Measurements from ENCODE around the gene TCF21. TPM values are rescaled to one million over a fixed set of nuclear protein-coding genes. Genes with fewer than 3 reads are reported as not detected.
"Not testable (repeated sequence)": the region's sequence is repeated elsewhere in the genome, so short reads cannot be mapped to it uniquely, and the experiment has no call there.

Gene TCF21
- polyA plus RNA-seq (ENCODE audit: insufficient read length), result not detected

- DNase-seq (ENCODE audit: low read depth), result no peak
Measured at GRCh38 chr6:133888929-133889556, at the start of gene TCF21. TSS of gene TCF21 (plus strand) at chr6:133889113. CDS start at chr6:133889398, 285 bp downstream.

- DNase-seq (ENCODE audit: low read depth), result no peak
Measured at GRCh38 chr6:133841176-133841575, 47.7 kb upstream of the TCF21 start.

GRCh38 chr6:133843098-133843497 lies 45.8 kb upstream of the TCF21 start:
- no peak for DNase-seq (ENCODE audit: low read depth)

- no peak for DNase-seq (ENCODE audit: low read depth)
Measured at GRCh38 chr6:133844709-133845108, 44.2 kb upstream of the TCF21 start.

GRCh38 chr6:133854041-133854363 lies 34.9 kb upstream of the TCF21 start:
- no peak for DNase-seq (ENCODE audit: low read depth)

- DNase-seq (ENCODE audit: low read depth), result no peak
Measured at GRCh38 chr6:133854364-133855275, 34.3 kb upstream of the TCF21 start.

GRCh38 chr6:133855276-133855990 lies 33.5 kb upstream of the TCF21 start:
- no peak for DNase-seq (ENCODE audit: low read depth)

GRCh38 chr6:133855991-133856370 lies 32.9 kb upstream of the TCF21 start:
- no peak for DNase-seq (ENCODE audit: low read depth)

- no peak for DNase-seq (ENCODE audit: low read depth)
Measured at GRCh38 chr6:133856911-133857310, 32.0 kb upstream of the TCF21 start.

- DNase-seq (ENCODE audit: low read depth), result no peak
Measured at GRCh38 chr6:133857696-133858095, 31.2 kb upstream of the TCF21 start.

GRCh38 chr6:133861337-133861736 lies 27.6 kb upstream of the TCF21 start:
- not testable (repeated sequence) for DNase-seq (ENCODE audit: low read depth)

- DNase-seq (ENCODE audit: low read depth), result no peak
Measured at GRCh38 chr6:133863228-133863627, 25.7 kb upstream of the TCF21 start.

GRCh38 chr6:133865680-133866079 lies 23.2 kb upstream of the TCF21 start:
- DNase-seq (ENCODE audit: low read depth), result no peak

- DNase-seq (ENCODE audit: low read depth), result no peak
Measured at GRCh38 chr6:133871131-133871530, 17.8 kb upstream of the TCF21 start.

- DNase-seq (ENCODE audit: low read depth), result no peak
Measured at GRCh38 chr6:133873538-133873937, 15.4 kb upstream of the TCF21 start.

- DNase-seq (ENCODE audit: low read depth), result no peak
Measured at GRCh38 chr6:133877116-133877515, 11.8 kb upstream of the TCF21 start.

- no peak for DNase-seq (ENCODE audit: low read depth)
Measured at GRCh38 chr6:133880006-133880405, 8.9 kb upstream of the TCF21 start.

- DNase-seq (ENCODE audit: low read depth), result no peak
Measured at GRCh38 chr6:133880896-133881295, 8.0 kb upstream of the TCF21 start.

- DNase-seq (ENCODE audit: low read depth), result no peak
Measured at GRCh38 chr6:133886104-133886775, 2.7 kb upstream of the TCF21 start.

GRCh38 chr6:133887156-133887879 lies 1.6 kb upstream of the TCF21 start:
- DNase-seq (ENCODE audit: low read depth), result no peak

- no peak for DNase-seq (ENCODE audit: low read depth)
Measured at GRCh38 chr6:133887880-133888230, 1.1 kb upstream of the TCF21 start.

All from forelimb muscle (tissue), 1 donor.